GM12872 (cell line): ENCODE measurements around the gene FOXP1.

Experiments used
- TF ChIP-seq, protein P1 (sequence below): IDR thresholded peaks from 3 replicates; pipeline ENCODE4 v1.5.1; 2011; ENCODE audit warnings: low read depth, mild to moderate bottlenecking, low read length, moderate library complexity; ENCODE audit not compliant: insufficient read depth

The FOXP1 gene

GRCh38 chr3:71525391-71525790 lies 58.1 kb downstream of the FOXP1 start:
- TF ChIP-seq, protein P1, sequence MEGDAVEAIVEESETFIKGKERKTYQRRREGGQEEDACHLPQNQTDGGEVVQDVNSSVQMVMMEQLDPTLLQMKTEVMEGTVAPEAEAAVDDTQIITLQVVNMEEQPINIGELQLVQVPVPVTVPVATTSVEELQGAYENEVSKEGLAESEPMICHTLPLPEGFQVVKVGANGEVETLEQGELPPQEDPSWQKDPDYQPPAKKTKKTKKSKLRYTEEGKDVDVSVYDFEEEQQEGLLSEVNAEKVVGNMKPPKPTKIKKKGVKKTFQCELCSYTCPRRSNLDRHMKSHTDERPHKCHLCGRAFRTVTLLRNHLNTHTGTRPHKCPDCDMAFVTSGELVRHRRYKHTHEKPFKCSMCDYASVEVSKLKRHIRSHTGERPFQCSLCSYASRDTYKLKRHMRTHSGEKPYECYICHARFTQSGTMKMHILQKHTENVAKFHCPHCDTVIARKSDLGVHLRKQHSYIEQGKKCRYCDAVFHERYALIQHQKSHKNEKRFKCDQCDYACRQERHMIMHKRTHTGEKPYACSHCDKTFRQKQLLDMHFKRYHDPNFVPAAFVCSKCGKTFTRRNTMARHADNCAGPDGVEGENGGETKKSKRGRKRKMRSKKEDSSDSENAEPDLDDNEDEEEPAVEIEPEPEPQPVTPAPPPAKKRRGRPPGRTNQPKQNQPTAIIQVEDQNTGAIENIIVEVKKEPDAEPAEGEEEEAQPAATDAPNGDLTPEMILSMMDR, result no peak

DNA sequence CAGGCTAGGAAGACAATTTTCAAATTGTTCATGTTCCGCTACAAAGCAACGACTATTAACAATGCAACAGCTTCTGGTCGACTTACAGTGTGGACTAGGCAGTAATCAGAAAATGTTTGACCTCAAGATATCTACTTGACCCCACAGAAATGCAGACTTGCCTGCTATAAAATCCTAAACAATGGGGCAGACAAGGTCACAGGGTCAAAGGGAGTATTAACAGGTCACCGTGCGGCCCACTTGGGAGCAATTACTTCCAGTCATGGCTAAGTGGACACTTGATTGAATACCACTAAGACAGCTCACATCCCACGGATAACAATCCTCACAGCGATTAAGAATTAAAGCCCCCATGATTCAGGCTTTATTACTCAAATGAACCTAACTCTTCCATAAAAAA lies 58.9 kb downstream of the FOXP1 start:
- TF ChIP-seq, protein P1, result no peak

DNA sequence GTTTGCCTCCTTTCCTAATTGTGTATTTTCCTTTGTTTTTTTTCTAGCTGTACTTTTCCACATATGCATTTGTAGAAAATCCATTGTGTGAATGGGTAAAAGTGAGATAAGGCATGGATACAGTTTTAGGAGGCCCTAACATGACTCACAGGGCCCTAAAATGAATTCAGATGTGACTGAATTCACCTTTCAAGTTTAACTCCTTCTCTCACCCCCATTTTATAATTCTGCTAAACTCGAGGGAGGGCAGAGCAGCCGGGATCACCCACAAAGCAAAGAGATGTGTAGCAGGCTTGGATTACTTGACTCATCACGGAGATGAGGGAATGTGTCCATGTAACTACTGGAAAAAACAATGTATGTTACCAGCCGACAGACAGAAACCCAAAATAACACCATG lies 59.9 kb downstream of the FOXP1 start:
- TF ChIP-seq, protein P1, result no peak

DNA sequence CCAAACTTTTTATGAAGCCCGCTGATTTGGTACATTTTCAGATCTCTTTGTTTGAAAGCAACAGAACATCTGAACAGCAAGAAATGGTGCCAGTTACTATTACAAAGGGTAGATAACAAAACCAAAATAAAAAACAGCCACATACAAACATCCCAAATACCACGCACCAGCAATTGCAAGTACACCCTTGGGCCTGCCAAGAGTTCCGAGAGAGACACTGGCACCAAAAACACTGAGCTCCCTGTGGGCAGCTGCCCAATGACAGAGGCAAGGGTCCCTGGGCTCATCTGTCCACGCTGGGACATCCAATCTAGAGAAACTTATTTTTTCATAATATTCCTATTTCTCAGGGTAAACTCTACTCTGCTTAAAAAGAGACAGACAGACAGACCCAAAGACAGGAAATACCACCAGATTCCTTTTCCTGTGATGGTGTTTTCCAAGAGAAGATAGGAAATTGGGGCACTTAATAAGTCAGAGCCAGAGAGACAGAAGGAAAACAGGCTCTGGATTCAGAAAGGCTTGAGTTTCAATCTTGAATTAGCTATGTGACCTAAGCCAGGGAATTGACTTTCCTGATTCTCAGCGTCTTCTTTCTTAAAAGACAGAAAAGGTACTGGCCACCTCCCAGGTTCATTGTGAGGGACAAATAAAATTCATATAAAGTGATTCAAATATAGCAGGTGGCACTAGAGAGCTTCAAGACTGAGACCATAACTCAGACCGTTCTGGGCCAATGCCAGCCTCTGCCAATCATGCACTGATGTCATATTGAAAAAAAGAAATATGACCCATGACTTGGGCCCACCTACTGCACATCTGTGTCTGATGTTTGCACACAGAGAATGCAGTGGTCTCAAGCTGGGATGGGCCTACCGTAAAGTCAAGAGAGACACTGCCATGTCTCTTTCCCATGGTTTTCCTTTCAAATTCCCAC lies 61.3 kb downstream of the FOXP1 start:
- TF ChIP-seq, protein P1, result no peak

DNA sequence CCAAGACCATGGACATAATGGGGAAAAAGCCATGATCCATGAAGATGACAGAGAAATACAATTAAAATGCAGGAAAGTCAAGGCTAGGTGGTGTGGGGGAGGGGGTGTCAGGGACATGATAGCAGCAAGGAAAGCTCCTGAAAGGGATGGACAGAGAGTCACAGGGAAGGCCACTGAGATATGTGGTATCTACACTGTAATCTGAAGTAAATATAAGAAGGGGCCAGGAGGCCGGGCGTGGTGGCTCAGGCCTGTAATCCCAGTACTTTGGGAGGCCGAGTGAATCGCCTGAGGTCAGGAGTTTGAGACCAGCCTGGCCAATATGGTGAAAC lies 62.5 kb downstream of the FOXP1 start:
- TF ChIP-seq, protein P1, result no peak

GRCh38 chr3:71520161-71521020 lies 63.1 kb downstream of the FOXP1 start:
- TF ChIP-seq, protein P1, result no peak

- TF ChIP-seq, protein P1, result no peak
Measured at GRCh38 chr3:71518089-71518488, 65.4 kb downstream of the FOXP1 start.
